ENCODE data around the gene HSD17B10.
"Not testable (repeated sequence)": the region's sequence is repeated elsewhere in the genome, so short reads cannot be mapped to it uniquely, and the experiment has no call there.

Gene HSD17B10

DNA sequence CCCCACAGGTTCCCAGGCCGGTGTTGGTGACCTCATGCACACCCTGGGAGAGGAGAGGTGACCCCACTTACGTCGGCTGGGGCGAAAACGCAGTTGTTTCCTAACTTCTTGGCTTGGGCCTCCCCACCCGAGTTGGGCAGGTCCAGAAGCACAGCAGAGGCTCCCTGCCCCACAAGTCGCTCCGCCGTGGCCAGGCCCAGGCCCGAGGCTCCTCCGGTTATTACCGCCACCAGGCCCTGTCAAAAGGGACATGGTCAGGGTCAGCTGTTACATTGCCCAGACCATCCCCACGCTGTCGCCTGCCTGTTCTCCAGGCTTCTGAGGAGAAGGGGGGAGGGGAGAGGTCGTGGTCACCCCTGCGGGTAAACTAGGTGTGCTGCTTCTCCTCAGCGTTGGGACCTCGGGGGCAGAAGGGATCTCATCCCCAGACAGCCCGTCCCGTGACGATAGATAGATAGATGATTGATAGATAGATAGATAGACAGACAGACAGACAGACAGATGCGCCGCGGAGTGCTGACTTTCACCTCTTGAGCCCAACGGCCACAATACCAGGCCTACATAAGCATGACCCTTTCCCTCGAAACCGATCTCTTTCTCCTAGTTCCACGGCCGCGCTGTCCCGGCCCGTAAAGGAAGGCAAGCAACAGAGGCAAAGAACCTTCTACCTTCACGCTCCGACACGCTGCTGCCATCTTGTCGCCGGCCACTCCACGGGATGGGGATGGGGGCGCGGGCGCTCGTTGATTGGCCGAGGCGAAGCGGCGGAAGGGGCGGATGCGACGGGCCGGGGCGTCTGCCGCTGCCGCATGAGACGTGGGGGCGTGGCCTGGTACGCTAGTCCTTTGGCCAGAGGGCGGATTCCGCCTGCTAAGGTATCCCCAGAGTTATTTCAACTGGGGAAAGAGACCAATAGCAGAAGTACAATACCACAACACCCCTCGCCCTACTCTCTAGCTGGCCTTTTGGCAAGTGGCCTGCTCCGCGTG is at the start of gene HSD17B10:
TSS of gene HSD17B10 (minus strand) at position 720 of the 989 bp plus-strand sequence. CDS start at position 695, 25 bp downstream.
- peak; percentile 53 to 80 (median 66) for DNase-seq

DNA sequence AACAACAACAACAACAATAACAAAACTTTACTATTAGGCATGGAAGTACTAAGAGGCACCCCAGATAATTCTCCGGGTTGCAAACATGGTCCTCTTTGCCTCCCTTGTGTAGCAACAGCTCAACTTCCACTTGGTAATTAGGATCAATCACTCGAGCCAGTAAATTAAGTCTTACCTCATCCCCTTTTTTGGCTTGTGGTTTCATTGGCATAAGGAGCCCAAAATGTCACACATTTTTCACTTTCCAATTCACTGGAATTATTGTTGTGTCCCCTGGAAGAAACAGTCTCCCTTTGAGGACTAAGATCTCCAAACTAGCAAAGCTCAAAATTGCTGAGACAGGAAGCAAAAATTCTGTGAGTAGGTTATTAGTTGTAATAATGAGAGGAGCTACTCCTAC is 49.2 kb upstream of the HSD17B10 start:
- DNase-seq: no peak

DNA sequence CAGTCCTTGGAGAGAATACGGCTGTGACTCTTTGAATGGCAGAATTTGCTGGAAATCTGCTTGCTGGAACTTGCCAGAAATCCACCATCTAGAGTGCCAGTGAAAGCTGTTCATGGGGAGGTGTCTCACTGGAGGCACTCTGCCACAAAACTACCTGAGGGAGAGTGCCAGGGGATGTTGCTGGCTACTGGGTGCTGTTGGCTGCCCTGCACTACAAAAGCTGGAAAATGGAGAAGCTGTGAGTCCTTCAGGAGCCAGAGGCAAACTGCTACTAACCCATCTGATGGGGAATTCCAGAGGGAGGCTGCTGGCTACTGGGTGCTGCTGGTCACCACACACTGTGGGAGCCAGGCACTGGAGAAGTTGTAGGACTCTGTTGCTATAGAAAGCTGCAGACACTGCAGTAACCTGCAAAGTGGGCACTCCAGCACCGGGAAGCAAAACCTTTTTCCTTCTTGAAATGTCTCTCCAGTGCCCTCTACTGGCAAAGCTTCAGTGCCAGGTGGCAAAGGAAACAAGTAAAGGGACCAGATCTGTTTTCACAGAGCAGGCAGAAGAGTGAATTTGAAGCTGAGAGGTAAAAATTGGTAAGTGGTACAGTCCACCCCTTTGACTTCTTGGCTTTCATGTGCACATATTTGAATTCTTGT is 47.8 kb upstream of the HSD17B10 start:
- peak in 2 of 4 experiments; percentile 6 to 14 for DNase-seq

DNA sequence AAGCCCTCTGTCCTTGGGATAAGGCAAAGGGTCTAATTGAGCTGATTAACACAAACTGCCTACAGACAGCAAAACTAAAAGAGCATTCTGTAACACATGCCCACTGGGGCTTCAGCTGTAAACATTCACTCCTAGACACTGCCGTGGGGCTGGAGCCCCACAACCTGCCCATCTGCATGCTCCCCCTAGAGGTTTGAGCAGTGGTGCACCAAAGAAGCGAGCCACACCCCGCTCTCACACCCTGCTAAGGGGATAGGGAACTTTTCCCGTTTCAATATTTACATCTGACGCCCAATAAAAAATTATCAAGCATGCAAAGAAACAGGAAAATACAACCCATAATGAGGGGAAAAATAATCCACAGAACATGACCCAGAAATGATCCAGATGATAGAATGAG is 46.9 kb upstream of the HSD17B10 start:
- no peak for DNase-seq

DNA sequence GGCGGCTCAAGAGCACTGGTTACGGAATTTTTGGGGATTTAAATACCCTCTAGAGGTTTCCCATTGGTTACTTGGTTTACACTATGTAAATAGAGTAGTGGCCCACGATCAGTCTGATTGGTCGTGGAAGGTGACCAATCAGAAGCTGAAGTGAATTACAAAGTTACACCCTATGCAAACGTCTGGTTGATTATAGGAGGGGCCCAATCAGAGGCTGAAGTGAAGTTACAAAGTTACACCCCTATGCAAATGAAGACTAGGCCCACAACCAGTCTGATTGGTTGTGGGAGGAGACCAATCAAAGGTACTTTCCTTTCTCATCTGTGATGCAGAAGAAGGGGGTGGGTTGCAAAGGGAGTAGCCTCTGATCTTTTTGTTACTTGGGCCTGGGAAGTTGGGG is 45.1 kb upstream of the HSD17B10 start:
- no peak for DNase-seq

DNA sequence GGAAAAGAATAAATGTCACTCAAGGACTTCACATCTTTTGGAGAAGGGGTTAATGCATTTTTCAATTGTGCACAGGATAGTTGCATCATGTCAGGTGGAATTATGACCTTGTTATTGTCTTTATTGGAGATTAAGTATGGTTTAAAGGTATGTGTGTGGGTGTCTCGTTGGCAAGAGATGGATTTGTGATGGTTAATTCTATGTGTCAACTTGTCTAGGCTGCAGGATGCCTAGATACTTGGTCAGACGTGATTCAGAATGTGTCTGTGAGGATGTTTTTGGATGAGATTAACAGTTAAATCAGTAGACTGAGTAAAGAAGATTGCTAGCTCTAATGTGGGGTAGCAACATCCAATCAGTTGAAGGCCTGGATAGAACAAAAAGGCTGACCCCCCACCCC is 42.2 kb upstream of the HSD17B10 start:
- no peak for DNase-seq

DNA sequence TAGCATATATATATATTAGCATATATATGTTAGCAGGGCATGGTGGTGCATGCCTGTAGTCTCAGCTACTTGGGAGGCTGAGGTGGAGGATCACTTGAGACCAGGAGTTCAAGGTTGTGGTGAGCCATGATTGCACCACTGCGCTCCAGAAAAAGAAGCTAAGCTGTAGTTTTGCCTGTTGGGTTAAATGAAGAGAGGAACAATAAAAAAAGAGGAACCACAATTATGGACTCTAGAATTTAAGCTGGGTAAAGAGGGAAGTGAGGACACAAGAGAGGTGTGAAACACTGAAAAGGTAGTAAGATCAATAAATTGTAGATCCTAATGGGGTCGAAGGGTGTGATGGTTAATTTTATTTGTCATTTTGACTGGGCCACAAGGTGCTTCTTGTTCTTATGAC is 40.5 kb upstream of the HSD17B10 start:
- DNase-seq: no peak

DNA sequence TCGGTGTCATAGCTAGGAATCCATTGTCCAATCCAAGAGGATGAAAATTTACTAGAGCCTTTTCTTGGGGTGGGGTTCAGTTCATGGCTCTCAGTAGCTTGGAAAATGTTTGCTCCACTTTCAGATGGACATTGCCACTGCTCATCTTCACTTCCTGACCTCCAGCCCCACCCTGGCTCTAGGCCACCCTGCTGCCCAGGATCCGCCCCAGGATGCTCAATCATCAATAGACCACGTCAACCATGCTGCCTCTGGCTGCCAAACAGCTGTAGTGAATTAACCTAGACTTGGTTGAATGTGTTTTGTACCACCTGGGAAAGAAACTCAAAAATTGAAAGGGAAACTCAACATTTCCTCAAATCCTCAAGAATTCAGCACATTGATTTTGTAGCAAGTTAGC is 37.2 kb upstream of the HSD17B10 start:
- no peak for DNase-seq

DNA sequence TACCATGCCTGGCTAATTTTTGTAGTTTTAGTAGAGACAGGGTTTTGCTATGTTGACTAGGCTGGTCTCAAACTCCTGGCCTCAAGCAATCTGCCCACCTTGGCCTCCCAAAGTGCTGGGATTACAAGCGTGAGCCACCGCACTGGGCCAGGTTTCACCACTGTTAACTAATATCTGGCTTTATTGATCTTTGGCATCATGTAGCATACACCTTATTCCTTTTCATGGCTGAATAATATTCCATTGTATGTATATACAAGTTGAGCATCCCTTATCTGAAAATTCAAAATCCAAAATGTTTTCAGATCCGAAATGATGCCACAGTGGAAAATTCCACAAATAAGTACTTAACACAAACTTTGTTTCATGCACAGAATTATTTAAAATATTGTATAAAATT is 34.5 kb upstream of the HSD17B10 start:
- not testable (repeated sequence) for DNase-seq

DNA sequence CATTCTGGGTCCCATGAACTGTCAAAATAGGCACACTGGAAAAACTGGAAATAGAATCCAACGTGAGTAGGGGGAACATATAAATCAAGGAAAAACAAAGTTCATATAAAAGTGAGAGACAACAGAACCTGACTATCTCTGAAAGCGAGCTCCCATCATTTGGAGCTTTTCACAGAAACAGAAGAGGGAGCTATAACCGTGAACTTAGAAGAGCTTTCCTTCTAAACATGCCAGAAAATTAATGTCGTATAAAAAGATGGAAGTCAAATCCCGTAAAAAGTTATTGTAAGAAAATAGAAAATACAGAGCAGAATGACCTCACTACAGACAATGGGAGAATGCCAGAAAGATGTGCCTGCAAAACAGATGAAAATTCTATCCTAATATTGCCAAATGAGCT is 23.9 kb upstream of the HSD17B10 start:
- DNase-seq: no peak

DNA sequence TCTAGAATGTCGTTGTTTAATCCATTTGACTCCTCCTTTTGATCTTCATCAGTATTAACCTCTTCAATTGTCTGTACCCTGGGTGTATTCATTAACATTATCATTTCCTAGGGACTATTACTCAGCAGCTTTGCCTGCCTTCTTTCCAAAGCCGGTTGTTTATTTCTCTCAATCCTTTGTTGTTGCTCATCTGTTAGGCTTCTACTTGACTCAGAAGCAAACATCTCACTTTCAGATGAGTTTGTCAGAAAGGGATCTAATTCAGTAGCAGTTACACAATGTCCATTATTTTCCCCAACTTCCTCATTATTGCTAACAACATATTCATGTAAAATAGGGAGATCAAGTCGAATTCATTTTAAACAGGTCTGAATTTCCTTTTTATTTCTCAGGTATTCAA is 22.1 kb upstream of the HSD17B10 start:
- no peak for DNase-seq

DNA sequence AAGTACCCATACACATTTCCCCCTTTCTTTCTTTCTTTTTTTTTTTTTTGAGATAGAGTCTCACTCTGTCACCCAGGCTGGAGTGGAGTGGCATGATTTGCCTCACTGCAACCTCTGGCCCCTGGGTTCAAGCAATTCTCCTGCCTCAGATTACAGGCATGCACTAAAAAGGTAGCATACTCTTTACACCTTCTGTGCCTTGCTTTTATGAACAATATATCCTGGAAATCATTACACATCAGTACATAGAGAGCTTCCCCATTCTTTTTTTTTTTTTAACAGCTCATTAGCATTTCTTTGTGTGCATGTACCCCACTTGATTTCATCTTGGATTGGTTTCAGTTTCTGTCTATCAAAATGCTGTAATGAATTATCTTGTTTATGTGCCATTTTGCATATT is 18.6 kb upstream of the HSD17B10 start:
- DNase-seq: no peak

DNA sequence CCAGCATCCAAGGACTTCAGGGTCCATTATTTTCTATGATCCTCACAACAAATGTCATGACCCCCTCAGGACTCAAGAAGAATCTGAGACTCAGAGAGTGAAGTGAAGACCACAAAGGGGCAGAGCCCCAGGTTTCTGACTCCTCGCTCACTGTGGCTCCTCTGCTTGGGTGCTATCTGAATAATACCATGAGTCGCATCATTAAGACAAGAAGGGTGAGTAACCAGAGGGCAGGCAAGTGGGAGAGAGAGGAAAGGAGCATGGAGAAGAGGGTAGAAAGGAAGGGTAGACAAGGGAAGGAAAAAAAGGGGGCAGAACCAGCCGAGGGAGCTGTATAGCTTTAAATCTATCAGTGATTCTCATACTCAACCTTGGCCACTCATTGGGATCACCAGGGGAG is 15.5 kb upstream of the HSD17B10 start:
- DNase-seq: no peak

DNA sequence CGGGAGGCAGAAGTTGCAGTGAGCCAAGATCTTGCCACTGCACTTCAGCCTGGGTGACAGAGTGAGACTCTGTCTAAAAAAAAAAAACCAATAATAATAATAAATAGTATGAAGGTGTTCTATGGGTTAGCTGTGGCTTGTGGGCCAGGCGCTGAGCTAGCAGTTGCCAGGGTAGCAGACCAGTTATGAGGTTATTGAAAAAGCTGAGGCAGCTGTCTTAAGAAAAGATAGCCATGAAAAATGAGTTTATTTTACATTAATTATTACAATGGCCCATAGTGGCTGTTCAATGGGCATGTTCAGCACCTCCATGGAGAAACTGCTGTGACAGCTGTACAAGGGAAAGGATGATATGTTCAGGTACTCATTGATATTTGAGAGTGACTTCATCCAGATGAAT is 13.3 kb upstream of the HSD17B10 start:
- no peak for DNase-seq

DNA sequence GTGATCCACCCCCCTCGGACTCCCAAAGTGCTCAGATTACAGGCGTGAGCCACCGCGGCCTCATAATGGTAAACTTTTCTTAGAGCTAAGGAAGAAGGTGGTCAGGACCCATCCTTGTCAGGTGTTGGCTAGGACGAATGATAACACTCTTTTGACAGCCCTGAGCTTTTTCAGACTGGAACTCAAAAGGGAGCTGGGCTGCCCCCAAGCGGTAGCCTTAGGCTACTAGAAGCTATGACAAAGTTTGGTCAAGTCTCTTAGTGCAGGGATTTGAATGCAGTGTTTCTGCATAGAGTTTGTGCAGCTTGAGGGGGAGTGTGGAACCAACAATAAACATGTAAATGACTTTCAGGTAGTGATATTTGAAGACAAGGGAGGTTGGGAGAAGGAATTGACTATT is 11.8 kb upstream of the HSD17B10 start:
- peak in 2 of 4 experiments; percentile 2 to 40 for DNase-seq

DNA sequence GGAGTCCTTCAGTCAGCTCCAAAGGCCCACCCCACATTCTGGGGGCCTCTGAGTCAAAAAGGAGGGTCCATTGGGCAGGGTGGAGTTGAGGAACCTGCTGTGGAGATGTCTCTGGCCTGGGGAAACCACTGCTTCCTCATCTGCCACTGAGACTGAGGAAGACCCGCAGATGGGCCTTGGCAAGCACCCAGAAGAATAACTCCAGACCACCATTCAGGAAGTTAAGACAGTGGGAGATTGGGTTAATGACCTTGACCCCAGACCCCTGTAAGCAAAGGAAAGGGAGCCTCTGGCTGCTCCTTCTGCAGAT is 8.1 kb upstream of the HSD17B10 start:
- DNase-seq: no peak

DNA sequence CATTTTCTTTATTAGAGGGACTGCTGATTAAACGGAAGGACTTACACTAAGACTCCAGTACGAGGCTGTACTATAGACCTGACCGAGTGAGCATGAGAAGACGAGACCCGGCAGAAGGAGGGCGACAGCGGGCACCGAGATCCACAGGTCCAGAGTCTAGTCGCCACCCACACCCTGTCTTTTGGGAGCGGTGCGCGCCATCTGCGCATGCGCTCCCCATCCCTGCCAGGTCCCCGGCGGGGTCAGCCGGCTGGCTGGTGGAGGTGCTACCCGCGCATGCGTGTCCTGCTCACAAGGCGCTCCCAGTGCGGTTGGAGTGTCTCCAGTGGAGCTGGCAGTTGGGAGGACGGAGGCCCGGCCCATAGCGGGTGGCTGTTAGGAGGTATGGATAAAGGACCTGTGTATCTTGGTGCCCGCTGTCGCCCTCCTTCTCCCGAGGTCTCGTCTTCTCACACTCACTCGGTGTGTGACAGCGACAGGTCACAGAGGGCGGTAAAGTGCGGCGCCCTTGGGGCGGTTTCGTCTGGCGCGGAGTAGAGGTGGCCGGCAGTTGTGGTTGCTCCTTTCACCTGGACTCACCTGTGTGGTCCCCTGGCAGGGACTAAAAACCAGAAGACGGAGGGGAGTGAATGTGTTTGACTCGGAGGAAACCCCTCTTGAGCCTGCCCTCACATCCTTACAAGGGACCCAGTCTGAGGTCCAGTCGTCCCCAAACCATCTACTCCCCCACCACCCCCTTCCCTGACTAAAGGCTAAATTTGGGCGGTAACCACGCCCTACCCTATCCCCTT is 7.6 kb upstream of the HSD17B10 start:
- peak; percentile 16 to 54 (median 30) for DNase-seq

DNA sequence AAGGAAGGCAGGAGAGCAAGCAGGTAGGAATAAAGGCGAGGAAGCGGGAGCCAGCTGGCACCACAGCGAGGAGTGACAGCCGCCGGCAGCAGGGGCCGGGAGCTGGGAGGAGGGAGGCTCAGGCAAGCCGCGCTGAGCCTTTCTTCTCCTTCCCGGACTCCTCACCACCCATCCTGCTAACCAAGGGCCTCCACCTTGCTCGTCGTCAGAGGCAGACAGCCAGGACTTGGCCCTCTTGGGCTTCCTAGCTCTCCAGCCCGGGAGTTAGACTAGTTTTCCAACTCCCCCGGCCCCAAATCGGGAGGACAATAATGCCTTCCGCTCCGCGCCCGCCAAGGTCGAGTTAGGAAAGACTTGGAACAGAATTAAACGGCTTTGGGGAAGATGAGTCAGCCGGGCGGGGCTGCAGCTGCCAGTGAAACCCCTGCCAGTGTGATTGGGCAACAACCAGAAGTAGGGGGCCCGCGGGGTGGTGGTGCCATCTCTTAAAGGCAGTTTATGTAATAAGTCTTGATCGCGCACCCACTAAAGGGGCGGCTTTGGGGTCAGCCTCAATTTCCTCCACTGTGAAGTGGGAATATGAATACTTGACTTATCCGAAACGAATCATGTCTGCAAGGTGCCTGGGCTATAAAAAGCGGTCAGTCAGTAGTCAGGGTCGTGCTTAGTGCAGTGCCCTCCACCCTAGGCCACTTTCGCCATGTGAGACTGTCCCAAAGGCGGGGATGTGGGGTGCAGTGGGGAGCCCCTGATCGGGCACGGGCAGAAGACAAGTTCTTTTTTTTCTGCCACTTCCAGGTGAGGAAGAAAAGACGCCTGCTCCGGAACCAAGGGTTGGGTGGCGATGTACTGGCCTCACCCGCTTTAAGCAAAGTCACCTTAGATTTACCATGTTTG is 6.7 kb upstream of the HSD17B10 start:
- no peak for DNase-seq

DNA sequence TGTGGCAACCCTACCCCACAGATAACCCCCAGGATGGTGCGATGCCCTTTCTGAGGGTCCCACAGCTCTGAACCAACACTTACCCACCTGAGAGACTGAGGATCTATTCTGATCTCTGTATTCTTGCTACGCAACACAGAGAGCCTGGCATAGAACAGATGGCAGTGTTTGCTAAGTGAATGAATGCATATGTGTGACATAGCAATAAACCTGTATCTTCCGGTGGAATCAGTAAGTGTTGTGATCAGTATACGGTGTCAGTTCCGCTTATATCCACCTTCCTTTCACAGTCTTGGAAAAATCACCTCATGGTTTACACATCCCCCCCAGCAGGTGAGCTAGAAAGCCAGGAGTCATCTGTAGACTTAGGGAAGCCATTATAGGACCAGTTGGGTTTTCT is 5.9 kb upstream of the HSD17B10 start:
- no peak for DNase-seq

DNA sequence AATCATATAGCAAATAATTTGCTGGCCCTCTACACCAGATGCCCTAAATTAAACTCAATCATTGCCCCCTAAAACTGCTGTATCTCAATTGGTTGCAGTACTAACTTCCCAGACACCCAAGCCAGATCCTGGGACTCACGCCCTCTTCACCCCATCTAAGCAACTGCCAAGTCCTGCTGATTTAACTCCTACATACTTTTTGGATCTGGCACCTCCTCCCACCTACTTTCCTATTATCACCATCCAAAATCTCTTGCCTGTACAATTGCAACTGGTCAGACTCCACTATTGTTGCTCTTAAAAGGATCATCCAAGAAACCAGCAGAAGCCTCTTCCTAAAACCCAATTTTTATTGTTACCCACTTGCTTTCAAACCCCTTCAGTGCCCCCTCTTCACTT is 4.7 kb upstream of the HSD17B10 start:
- no peak for DNase-seq

DNA sequence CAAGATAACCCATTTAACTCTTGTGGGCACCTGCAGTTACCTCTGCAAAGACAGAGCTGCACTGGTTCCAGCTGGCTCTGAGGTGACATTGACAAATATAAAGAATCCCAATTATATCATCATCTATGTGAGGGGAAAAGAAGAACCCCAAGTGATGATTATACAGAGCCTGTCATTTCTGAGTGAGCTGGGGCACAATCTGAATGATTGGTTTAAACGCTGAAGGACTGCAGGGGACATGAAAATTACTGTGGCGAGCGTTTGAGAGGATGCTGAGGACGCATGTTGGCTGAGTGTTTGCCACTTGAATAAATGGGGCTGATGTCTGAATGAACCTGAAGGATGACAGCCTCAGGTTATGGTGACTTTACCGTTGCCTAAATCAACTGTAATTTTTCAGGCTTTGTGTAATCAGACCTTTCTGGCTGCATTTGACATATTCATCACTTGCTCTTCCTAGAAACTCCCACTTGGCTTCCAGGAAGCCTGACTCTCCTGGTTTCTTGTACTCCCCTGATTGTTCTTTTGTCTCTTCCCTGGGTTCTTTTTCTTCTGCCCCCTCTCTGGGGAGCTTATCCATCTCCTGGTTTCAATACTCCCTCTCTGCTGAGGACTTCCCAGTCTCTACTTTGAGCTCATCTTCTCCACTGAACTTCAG is 4.1 kb upstream of the HSD17B10 start:
- no peak for DNase-seq

DNA sequence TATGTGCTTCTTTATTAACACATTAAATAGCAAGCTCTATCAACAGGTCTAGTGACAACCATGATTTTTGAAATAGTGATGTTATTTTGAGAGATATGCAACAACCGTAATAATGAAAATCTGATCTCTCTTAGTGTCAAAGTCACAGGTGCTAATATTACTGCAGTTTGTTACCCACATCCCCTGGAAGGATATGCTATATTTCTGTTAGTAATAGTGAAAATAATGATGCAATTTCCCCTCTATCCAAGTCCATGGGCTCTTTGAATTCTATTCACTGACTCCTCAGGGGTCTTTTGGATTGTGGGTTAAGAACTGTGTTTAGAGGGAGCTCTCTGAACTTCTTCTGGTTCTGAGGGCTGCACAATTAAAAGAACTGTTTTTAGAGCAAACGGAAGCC is 3.0 kb upstream of the HSD17B10 start:
- DNase-seq: no peak

Data from activated naive CD4-positive, alpha-beta T cell (primary cell).